GM12801 (cell line): ENCODE results near the gene RASSF7.

Experiments used
- TF ChIP-seq, protein P1 (sequence below): IDR thresholded peaks from one replicate; pipeline ENCODE4 v1.5.1; 2011; ENCODE audit warnings: control low read depth; ENCODE audit not compliant: insufficient read length; ENCODE audit errors: extremely low read depth

RASSF7 gene

GRCh38 chr11:561148-562003 is 606 bp downstream of the RASSF7 start:
- TF ChIP-seq, protein P1, sequence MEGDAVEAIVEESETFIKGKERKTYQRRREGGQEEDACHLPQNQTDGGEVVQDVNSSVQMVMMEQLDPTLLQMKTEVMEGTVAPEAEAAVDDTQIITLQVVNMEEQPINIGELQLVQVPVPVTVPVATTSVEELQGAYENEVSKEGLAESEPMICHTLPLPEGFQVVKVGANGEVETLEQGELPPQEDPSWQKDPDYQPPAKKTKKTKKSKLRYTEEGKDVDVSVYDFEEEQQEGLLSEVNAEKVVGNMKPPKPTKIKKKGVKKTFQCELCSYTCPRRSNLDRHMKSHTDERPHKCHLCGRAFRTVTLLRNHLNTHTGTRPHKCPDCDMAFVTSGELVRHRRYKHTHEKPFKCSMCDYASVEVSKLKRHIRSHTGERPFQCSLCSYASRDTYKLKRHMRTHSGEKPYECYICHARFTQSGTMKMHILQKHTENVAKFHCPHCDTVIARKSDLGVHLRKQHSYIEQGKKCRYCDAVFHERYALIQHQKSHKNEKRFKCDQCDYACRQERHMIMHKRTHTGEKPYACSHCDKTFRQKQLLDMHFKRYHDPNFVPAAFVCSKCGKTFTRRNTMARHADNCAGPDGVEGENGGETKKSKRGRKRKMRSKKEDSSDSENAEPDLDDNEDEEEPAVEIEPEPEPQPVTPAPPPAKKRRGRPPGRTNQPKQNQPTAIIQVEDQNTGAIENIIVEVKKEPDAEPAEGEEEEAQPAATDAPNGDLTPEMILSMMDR, result no peak

DNA sequence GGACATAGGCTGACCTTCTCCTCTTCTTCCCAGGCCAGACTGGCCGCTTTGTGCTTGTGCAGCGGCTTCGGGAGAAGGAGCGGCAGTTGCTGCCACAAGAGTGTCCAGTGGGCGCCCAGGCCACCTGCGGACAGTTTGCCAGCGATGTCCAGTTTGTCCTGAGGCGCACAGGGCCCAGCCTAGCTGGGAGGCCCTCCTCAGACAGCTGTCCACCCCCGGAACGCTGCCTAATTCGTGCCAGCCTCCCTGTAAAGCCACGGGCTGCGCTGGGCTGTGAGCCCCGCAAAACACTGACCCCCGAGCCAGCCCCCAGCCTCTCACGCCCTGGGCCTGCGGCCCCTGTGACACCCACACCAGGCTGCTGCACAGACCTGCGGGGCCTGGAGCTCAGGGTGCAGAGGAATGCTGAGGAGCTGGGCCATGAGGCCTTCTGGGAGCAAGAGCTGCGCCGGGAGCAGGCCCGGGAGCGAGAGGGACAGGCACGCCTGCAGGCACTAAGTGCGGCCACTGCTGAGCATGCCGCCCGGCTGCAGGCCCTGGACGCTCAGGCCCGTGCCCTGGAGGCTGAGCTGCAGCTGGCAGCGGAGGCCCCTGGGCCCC is 1.4 kb downstream of the RASSF7 start:
- TF ChIP-seq, protein P1, result no peak

DNA sequence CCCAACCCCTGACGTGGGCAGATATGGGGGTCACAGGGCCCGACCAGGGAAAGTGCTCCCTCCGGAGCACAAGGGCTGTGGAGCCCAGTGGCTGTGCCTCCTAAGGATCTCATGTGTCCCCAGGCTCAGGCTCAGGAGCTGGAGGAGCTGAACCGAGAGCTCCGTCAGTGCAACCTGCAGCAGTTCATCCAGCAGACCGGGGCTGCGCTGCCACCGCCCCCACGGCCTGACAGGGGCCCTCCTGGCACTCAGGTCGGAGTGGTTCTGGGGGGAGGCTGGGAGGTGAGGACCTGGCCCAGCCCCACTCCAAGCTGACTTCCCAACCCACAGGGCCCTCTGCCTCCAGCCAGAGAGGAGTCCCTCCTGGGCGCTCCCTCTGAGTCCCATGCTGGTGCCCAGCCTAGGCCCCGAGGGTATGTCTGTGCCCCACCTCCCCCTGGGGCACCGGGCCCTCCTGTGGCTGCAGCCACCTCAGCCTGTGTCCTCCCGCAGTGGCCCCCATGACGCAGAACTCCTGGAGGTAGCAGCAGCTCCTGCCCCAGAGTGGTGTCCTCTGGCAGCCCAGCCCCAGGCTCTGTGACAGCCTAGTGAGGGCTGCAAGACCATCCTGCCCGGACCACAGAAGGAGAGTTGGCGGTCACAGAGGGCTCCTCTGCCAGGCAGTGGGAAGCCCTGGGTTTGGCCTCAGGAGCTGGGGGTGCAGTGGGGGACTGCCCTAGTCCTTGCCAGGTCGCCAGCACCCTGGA is 2.5 kb downstream of the RASSF7 start:
- TF ChIP-seq, protein P1, result no peak

DNA sequence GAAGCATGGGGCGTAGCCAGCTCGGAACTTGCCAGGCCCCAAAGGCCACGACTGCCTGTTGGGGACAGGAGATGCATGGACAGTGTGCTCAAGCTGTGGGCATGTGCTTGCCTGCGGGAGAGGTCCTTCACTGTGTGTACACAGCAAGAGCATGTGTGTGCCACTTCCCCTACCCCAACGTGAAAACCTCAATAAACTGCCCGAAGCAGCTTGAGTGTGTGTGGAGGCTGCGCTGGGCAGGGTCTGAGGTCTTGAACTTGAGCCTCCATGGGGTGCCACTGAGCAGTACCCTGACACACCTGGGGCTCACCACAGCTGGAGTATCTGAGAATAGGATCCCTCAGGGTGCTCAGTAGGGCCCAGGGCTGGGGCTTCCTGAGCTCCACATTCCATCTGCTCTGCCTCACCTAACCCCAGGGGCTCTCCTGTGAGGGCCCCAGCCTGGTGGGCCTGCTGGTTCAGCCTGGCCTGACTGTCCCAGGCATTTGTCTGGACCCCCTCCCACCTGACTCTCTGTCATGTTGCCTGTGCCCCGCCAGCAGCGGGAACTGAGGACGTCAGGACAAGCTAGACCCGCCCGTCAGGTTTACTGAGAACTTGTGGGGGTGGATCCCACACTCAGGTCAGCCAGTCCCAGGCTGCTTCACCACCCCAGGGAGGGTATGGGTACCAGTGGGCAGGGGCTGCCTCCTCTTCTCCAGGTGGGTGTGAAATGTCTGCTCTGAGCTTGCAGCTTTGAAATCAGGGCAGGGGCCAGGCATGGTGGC is 3.2 kb downstream of the RASSF7 start:
- TF ChIP-seq, protein P1, result no peak

DNA sequence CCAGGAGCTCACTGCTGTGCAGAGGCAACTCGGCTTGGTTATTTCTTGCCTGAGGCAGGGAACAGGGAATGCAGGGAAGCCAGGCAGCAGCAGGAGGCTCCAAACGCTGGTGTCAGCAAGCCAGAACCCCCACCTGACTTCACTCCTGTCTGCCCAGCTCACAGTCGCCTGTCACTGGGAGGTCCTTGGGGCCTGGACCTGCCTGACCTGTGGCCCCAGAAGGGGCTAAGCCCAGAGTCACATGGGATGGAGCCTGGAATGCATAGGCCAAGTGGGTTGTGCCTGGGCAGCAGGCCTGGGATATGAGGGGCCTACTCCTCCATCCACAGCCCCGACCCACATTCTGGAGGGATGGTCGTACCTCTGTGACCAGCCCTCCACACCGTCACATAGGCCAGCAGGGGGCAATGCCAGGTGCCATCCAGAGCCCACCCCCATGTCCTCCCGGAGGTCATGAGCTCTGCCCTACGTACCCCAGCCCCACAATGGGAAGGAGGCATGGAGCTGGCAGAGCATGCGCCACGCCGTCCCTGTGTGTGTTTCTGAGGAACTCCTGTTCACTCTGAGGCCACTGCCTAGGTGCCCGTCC is 5.2 kb downstream of the RASSF7 start:
- TF ChIP-seq, protein P1, result no peak

GRCh38 chr11:567011-567628 is 6.3 kb downstream of the RASSF7 start:
- TF ChIP-seq, protein P1, result no peak
